Measurements from ENCODE around the gene SPATA13. TPM values are rescaled to one million over a fixed set of nuclear protein-coding genes. Genes with fewer than 3 reads are reported as not detected.

Gene SPATA13
- total and polyA plus RNA-seq, 11 donors = 5.4 to 20.1 (median 8.6) TPM

DNA sequence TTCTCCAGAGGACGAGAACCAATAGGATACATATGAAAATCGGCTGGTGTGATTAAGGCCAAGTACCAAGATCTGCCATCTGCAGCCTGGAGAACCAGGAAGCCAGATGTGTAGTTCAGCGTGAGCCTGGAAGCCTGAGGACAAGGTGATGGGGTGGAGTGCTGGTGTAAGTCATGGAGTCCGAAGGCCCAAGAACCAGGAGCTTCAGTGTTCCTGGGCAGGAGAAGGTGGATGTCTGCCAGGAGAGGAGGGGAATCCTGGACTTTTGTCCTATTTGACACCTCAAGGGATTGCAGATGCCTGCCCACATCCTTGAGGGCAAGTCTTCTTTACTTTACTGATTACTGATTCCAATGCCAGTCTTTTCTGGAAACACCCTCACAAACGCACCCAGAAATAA is 71.5 kb downstream of the SPATA13 start:
- TF ChIP-seq, protein P1, sequence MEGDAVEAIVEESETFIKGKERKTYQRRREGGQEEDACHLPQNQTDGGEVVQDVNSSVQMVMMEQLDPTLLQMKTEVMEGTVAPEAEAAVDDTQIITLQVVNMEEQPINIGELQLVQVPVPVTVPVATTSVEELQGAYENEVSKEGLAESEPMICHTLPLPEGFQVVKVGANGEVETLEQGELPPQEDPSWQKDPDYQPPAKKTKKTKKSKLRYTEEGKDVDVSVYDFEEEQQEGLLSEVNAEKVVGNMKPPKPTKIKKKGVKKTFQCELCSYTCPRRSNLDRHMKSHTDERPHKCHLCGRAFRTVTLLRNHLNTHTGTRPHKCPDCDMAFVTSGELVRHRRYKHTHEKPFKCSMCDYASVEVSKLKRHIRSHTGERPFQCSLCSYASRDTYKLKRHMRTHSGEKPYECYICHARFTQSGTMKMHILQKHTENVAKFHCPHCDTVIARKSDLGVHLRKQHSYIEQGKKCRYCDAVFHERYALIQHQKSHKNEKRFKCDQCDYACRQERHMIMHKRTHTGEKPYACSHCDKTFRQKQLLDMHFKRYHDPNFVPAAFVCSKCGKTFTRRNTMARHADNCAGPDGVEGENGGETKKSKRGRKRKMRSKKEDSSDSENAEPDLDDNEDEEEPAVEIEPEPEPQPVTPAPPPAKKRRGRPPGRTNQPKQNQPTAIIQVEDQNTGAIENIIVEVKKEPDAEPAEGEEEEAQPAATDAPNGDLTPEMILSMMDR (IDR thresholded peaks at IDR 0.05) = no peak
- no peak for TF ChIP-seq POLR2A (IDR thresholded peaks at IDR 0.05)
- no peaks in the 10 kb centered on the region for H3K9me3 ChIP-seq
- 85 to 94% (median 90%) methylated on average over 5 of the region's 5 CpGs for WGBS, 4 donors
- no peak overlapping the region for H3K27ac ChIP-seq
- intact Hi-C loops (cut with DNase I) = no loop called here
- no peaks in the 10 kb centered on the region for H3K36me3 ChIP-seq
- H3K4me1 ChIP-seq = peaks cover 0 to 11% (median 0%) of the 10 kb centered on the region in 12 donors
- DNase-seq (no peak), ATAC-seq (no peak)
- H3K27me3 ChIP-seq = no peaks in the 10 kb centered on the region
- H3K4me3 ChIP-seq = no peak overlapping the region

DNA sequence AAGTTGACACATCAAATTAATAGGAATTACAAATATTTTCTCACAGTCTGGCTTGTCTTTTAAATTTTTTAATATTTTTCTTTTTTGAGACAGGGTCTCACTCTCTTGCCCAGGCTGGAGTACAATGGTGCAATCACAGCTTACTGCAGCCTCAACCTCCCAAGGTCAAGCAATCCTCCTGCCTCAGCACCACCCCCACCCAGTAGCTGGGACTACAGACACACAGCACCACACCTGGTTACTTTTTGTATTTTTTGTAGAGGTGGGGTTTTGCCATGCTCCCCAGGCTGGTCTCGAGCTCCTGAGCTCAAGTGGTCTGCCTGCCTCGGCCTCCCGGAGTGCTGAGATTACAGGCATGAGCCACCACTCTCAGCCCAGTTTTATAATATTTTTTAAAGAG is 72.0 kb downstream of the SPATA13 start:
- intact Hi-C loops (cut with DNase I) = no loop called here
- no peaks in the 10 kb centered on the region for H3K27me3 ChIP-seq
- ATAC-seq (no peak), DNase-seq (no peak)
- no peaks in the 10 kb centered on the region for H3K9me3 ChIP-seq
- no peak overlapping the region for H3K27ac ChIP-seq
- WGBS, 4 donors = 94 to 97% (median 97%) methylated on average over 3 of the region's 3 CpGs
- H3K36me3 ChIP-seq = no peaks in the 10 kb centered on the region
- H3K4me3 ChIP-seq = no peak overlapping the region
- H3K4me1 ChIP-seq = peaks cover 0 to 11% (median 0%) of the 10 kb centered on the region in 12 donors
- TF ChIP-seq POLR2A (IDR thresholded peaks at IDR 0.05) = no peak
- TF ChIP-seq, protein P1 (IDR thresholded peaks at IDR 0.05) = no peak

DNA sequence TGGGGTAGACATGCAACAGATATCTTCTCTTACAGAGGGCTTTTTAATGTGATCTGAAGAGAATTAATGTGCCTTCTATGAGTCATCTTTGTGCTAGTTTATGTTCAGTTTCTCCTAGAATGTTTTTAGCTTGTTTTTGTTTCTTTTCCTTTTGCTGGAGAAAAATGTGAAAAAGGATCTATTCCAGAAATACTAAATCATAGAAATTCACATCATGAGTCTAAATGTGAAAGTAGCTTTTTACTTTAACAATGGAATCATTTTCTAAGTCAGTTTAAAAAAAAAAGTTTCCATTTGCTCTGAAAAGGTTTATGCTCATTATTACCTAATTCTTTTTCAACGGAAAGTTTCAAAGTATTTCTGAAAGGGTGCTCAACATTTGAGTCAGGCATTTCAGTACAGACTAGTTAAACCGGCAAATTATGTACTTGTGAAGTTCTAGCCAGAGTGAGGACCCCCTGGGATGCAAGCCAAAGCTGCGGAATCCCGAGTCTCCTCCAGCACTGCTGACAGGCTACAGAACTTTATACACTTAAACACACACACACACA is 72.9 kb downstream of the SPATA13 start:
- intact Hi-C loops (cut with DNase I) = no loop called here
- no peak for DNase-seq
- no peak overlapping the region for H3K27ac ChIP-seq
- no peak for ATAC-seq
- peak overlapping the region in 1 of 12 donors; percentile 7 for H3K4me3 ChIP-seq
- 30 to 38% (median 34%) methylated on average over 4 of the region's 4 CpGs for WGBS, 4 donors
- H3K9me3 ChIP-seq = no peaks in the 10 kb centered on the region
- TF ChIP-seq POLR2A (IDR thresholded peaks at IDR 0.05) = no peak
- TF ChIP-seq, protein P1 (IDR thresholded peaks at IDR 0.05) = no peak
- no peaks in the 10 kb centered on the region for H3K36me3 ChIP-seq
- H3K27me3 ChIP-seq = no peaks in the 10 kb centered on the region
- H3K4me1 ChIP-seq = peaks cover 0 to 10% (median 0%) of the 10 kb centered on the region in 12 donors

DNA sequence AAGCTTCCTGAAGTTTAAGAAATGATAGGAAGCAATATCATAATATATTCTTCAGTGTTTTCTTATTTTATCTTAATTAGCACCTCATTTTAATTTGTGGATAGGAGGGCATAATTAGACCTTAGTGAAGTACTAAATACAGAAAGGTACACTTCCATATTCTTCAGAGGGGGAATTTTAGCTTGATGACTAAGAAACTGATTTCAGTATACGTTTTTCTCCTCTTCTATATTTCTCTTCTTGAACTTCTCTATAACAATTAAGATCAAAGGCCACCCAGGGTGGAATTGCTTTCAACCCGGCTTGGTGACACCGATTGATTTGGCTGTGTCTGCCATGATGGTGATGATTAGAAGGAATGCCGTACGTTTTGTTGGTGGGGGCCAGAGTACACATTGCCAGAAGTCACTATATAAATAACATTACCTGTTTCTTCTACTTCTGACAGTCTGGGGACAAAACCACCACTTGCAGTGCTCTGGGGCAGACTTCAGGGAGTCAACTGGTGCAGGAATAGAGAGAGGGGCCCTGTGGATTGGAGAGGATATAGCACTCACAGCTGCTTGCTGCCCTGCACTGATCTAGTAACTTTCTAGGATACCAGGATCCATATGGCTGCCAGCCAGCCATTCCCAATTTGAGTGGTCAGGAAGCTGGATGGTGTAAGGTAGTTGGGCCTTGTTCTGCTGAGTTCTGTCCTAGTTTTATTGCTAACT is 73.8 kb downstream of the SPATA13 start:
- no peaks in the 10 kb centered on the region for H3K36me3 ChIP-seq
- ATAC-seq (no peak), DNase-seq (no peak)
- H3K27me3 ChIP-seq = no peaks in the 10 kb centered on the region
- WGBS, 4 donors = 49 to 70% (median 61%) methylated on average over 5 of the region's 5 CpGs
- intact Hi-C loops (cut with DNase I) = no loop called here
- H3K4me3 ChIP-seq = no peak overlapping the region
- peaks cover 0 to 6% (median 0%) of the 10 kb centered on the region in 12 donors for H3K4me1 ChIP-seq
- no peak overlapping the region for H3K27ac ChIP-seq
- H3K9me3 ChIP-seq = no peaks in the 10 kb centered on the region
- TF ChIP-seq POLR2A (IDR thresholded peaks at IDR 0.05) = no peak
- TF ChIP-seq, protein P1 (IDR thresholded peaks at IDR 0.05) = no peak
